Measurements from ENCODE around the gene DDX24.
"Not testable (repeated sequence)": the region's sequence is repeated elsewhere in the genome, so short reads cannot be mapped to it uniquely, and the experiment has no call there.

DDX24 gene

GRCh38 chr14:94077823-94078222 lies 3.2 kb downstream of the DDX24 start:
- DNase-seq (ENCODE audit: low spot score): no peak

- no peak for DNase-seq (ENCODE audit: low spot score)
Observed at GRCh38 chr14:94077111-94077821, 3.7 kb downstream of the DDX24 start.

- DNase-seq (ENCODE audit: low spot score): no peak
Observed at GRCh38 chr14:94075008-94075407, 6.0 kb downstream of the DDX24 start.

GRCh38 chr14:94074534-94074933 lies 6.5 kb downstream of the DDX24 start:
- DNase-seq (ENCODE audit: low spot score): no peak

- not testable (repeated sequence) for DNase-seq (ENCODE audit: low spot score)
Observed at GRCh38 chr14:94072076-94072475, 8.9 kb downstream of the DDX24 start.

GRCh38 chr14:94066089-94066676 lies 14.8 kb downstream of the DDX24 start:
- DNase-seq (ENCODE audit: low spot score): no peak

- no peak for DNase-seq (ENCODE audit: low spot score)
Observed at GRCh38 chr14:94062344-94062940, 18.6 kb downstream of the DDX24 start.

GRCh38 chr14:94059998-94060397 lies 21.0 kb downstream of the DDX24 start:
- no peak for DNase-seq (ENCODE audit: low spot score)

GRCh38 chr14:94058674-94059138 lies 22.3 kb downstream of the DDX24 start:
- no peak for DNase-seq (ENCODE audit: low spot score)

GRCh38 chr14:94058128-94058673 lies 22.8 kb downstream of the DDX24 start:
- DNase-seq (ENCODE audit: low spot score): no peak

GRCh38 chr14:94056579-94057308 lies 24.3 kb downstream of the DDX24 start:
- DNase-seq (ENCODE audit: low spot score): no peak

GRCh38 chr14:94054936-94055335 lies 26.1 kb downstream of the DDX24 start:
- DNase-seq (ENCODE audit: low spot score): no peak

GRCh38 chr14:94054401-94054800 lies 26.6 kb downstream of the DDX24 start:
- DNase-seq (ENCODE audit: low spot score): no peak

GRCh38 chr14:94052662-94053061 lies 28.3 kb downstream of the DDX24 start:
- DNase-seq (ENCODE audit: low spot score): no peak

- DNase-seq (ENCODE audit: low spot score): no peak
Observed at GRCh38 chr14:94052199-94052598, 28.8 kb downstream of the DDX24 start.

- DNase-seq (ENCODE audit: low spot score): no peak
Observed at GRCh38 chr14:94051779-94052178, 29.2 kb downstream of the DDX24 start.

- DNase-seq (ENCODE audit: low spot score): no peak
Observed at GRCh38 chr14:94051115-94051514, 29.9 kb downstream of the DDX24 start.

GRCh38 chr14:94050231-94050880 lies 30.6 kb downstream of the DDX24 start:
- no peak for DNase-seq (ENCODE audit: low spot score)

- DNase-seq (ENCODE audit: low spot score): no peak
Observed at GRCh38 chr14:94049625-94050023, 31.4 kb downstream of the DDX24 start.

- no peak for DNase-seq (ENCODE audit: low spot score)
Observed at GRCh38 chr14:94048691-94049624, 32.0 kb downstream of the DDX24 start.

- DNase-seq (ENCODE audit: low spot score): no peak
Observed at GRCh38 chr14:94047581-94047980, 33.4 kb downstream of the DDX24 start.

All from germinal center (tissue), 1 donor.